OCI-LY3 (cell line): ENCODE results near the gene RCCD1.

ENCODE experiments used
- H2AFZ ChIP-seq: fragments of 200-600, 300-600 bp; shearing (Covaris generic); 2 replicates; pipeline ENCODE4 v1.6.0; 2014; ENCODE audit warnings: antibody characterized with exemption, low read depth, low read length
- H3K27ac ChIP-seq: fragments of 200-600, 300-600 bp; sonication (generic); 2 replicates; pipeline ENCODE4 v1.5.1; 2014; ENCODE audit warnings: mild to moderate bottlenecking, low read length, moderate library complexity, mixed read lengths
- H3K27me3 ChIP-seq: fragments of 200-600, 300-600 bp; sonication (generic); 2 replicates; pipeline ENCODE4 v1.6.1; 2014; ENCODE audit warnings: low read depth, low read length, mixed read lengths
- H3K36me3 ChIP-seq: fragments of 200-600, 300-600 bp; sonication (generic); replicated peaks from 2 replicates; pipeline ENCODE3; 2014; ENCODE audit warnings: low read depth, low read length, mixed read lengths
- H3K4me1 ChIP-seq: fragments of 300-600, 200-600 bp; sonication (generic); 2 replicates; pipeline ENCODE4 v1.6.1; 2014; ENCODE audit warnings: low read length, mixed read lengths
- H3K4me2 ChIP-seq: fragments of 200-600, 300-600 bp; sonication (generic); 2 replicates; pipeline ENCODE4 v1.6.1; 2014; ENCODE audit warnings: low read length, mixed read lengths
- H3K4me3 ChIP-seq: fragments of 300-600, 200-600 bp; sonication (generic); 2 replicates; pipeline ENCODE4 v1.5.1; 2014; ENCODE audit warnings: antibody characterized with exemption, mild to moderate bottlenecking, low read length, moderate library complexity
- H3K79me2 ChIP-seq: fragments of 300-600, 200-600 bp; shearing (Covaris generic); 2 replicates; pipeline ENCODE4 v1.6.1; 2014; ENCODE audit warnings: mild to moderate bottlenecking, low read length, mixed read lengths
- H3K9ac ChIP-seq: fragments of 300-600, 200-600 bp; shearing (Covaris generic); 2 replicates; pipeline ENCODE4 v1.6.0; 2014; ENCODE audit warnings: mild to moderate bottlenecking, low read length, moderate library complexity
- H3K9me3 ChIP-seq: fragments of 200-600, 300-600 bp; shearing (Covaris generic); 2 replicates; pipeline ENCODE4 v1.6.1; 2014; ENCODE audit warnings: low read length, mixed read lengths; ENCODE audit not compliant: insufficient read depth
- H4K20me1 ChIP-seq: fragments of 200-600, 300-600 bp; sonication (generic); 2 replicates; pipeline ENCODE4 v1.6.1; 2016; ENCODE audit warnings: low read length, mixed read lengths; ENCODE audit not compliant: insufficient read depth
- CTCF ChIP-seq: fragments of 200-600, 300-600 bp; sonication (generic); IDR thresholded peaks from 2 replicates; pipeline ENCODE4 v1.5.1; 2014; ENCODE audit warnings: antibody characterized with exemption, low read length, low read depth
- EZH2phosphoT487 ChIP-seq: fragments of 200-600 bp; shearing (Covaris generic); IDR thresholded peaks from 2 replicates; pipeline ENCODE4 v1.6.1; 2018; ENCODE audit warnings: antibody characterized with exemption, mixed run types, low read depth

Gene RCCD1

GRCh38 chr15:90959894-90960293, 5.2 kb downstream of the RCCD1 start:
- Histone ChIP-seq H3K36me3 (peaks cover 54% of the 10 kb centered on the region), H3K27me3 (no peaks in the 10 kb centered on the region), H4K20me1 (no peaks in the 10 kb centered on the region; the same call in 1 of the 2 replicates), H3K79me2 (peaks cover 51% of the 10 kb centered on the region), H3K4me3 (no peak overlapping the region), H3K4me2 (no peak overlapping the region), H2AFZ (no peak overlapping the region), H3K9ac (no peak overlapping the region), H3K4me1 (peaks cover 7% of the 10 kb centered on the region), H3K27ac (no peak overlapping the region), H3K9me3 (no peaks in the 10 kb centered on the region)
- TF ChIP-seq EZH2phosphoT487 = no peak
- TF ChIP-seq CTCF = no peak

GRCh38 chr15:90960298-90961091, 5.8 kb downstream of the RCCD1 start:
- no peak for TF ChIP-seq CTCF
- TF ChIP-seq EZH2phosphoT487 = no peak
- H3K9ac ChIP-seq = no peak overlapping the region
- no peaks in the 10 kb centered on the region; the same call in 1 of the 2 replicates for H4K20me1 ChIP-seq
- H2AFZ ChIP-seq = no peak overlapping the region
- H3K4me1 ChIP-seq = peaks cover 7% of the 10 kb centered on the region
- no peaks in the 10 kb centered on the region for H3K9me3 ChIP-seq
- H3K4me3 ChIP-seq = no peak overlapping the region
- H3K36me3 ChIP-seq = peaks cover 58% of the 10 kb centered on the region
- no peak overlapping the region for H3K4me2 ChIP-seq
- H3K27me3 ChIP-seq = no peaks in the 10 kb centered on the region
- peaks cover 48% of the 10 kb centered on the region for H3K79me2 ChIP-seq
- no peak overlapping the region for H3K27ac ChIP-seq

- no peak overlapping the region for H3K4me3 ChIP-seq
- H3K27me3 ChIP-seq = no peaks in the 10 kb centered on the region
- H2AFZ ChIP-seq = no peak overlapping the region
- no peak overlapping the region for H3K4me2 ChIP-seq
- no peaks in the 10 kb centered on the region; the same call in 1 of the 2 replicates for H4K20me1 ChIP-seq
- H3K9me3 ChIP-seq = no peaks in the 10 kb centered on the region
- H3K4me1 ChIP-seq = no peaks in the 10 kb centered on the region
- no peak overlapping the region for H3K27ac ChIP-seq
- no peak for TF ChIP-seq CTCF
- TF ChIP-seq EZH2phosphoT487 = no peak
- peaks cover 32% of the 10 kb centered on the region for H3K79me2 ChIP-seq
- no peak overlapping the region for H3K9ac ChIP-seq
- H3K36me3 ChIP-seq = peaks cover 68% of the 10 kb centered on the region
Observed at GRCh38 chr15:90962021-90962420, 7.3 kb downstream of the RCCD1 start.

- Histone ChIP-seq H3K4me1 (no peaks in the 10 kb centered on the region), H3K9me3 (no peaks in the 10 kb centered on the region), H2AFZ (no peak overlapping the region), H4K20me1 (no peaks in the 10 kb centered on the region; the same call in 1 of the 2 replicates), H3K4me2 (no peak overlapping the region), H3K4me3 (no peak overlapping the region), H3K79me2 (peaks cover 22% of the 10 kb centered on the region), H3K27me3 (no peaks in the 10 kb centered on the region), H3K27ac (no peak overlapping the region), H3K36me3 (peaks cover 85% of the 10 kb centered on the region), H3K9ac (no peak overlapping the region)
- TF ChIP-seq EZH2phosphoT487 = no peak
- TF ChIP-seq CTCF = no peak
Observed at GRCh38 chr15:90966262-90966661, 11.6 kb downstream of the RCCD1 start.
